ENCODE measurements around the gene RLN2.
"Not testable (repeated sequence)": the region's sequence is repeated elsewhere in the genome, so short reads cannot be mapped to it uniquely, and the experiment has no call there.

Gene RLN2

DNA sequence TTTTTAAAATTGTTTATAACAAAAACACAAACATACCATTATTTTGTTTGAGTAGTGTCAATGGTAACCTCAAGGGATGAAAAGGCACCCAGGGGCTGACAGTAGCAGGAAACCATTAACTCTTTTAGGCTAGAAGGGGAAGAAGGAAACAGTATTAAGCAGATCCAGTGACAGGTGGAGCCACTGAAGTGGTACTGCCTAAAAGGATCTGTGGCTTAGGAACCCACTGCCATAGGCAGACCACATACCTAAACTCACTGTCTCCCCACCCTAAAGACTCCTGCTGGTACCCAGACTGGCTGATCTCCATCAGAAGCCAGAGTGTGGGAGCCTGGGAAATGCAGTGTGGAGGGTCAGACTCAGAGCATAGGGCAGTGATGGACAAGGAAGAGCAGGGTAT, 21.7 kb upstream of the RLN2 start:
- no peak for DNase-seq (ENCODE audit: low read depth)
- TF ChIP-seq CTCF (IDR thresholded peaks at IDR 0.05; ENCODE audit: control insufficient read depth, extremely low read depth, insufficient read depth): no peak
- no peak overlapping the region for H3K4me3 ChIP-seq (ENCODE audit: low read depth, low read length)

DNA sequence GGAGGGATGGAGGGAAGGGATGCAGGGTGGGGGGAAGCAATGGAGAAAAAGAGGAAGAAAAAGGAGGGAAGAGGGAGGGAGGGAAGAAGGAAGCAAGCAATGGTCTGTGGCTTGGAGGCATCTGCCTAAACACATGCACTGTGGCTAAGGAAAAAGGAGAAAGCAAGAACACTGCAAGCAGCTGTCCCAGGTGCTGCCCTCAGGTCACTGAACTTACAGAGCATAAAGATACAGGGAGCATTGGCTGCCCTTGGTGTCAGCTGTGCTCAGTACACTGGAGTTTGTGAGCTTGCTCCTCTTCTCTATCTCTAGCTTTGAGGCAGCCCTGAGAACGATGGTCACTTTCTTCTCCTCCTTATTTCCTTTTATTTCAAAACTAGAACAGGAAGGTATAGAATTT, 17.1 kb upstream of the RLN2 start:
- not testable (repeated sequence) for H3K4me3 ChIP-seq (ENCODE audit: low read depth, low read length); DNase-seq (ENCODE audit: low read depth)

DNA sequence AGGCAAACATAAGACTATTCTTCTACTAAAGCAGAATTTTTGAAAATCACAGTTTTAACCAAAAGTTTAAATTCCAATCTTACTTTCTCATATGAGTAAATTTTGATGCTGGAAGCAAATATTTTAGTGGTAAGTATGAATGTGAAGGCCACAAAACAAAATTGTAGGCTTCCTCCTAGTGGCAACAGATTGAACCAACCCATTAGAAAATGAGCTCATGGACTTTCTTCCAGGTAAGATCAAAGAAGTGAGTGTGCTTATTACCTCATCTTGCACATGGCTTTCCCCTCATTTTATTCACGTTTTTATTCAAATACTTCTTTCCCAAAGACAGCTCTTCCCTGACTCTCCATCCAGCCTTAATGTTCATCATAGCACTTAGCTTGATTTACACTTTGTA, 16.5 kb upstream of the RLN2 start:
- DNase-seq (ENCODE audit: low read depth): no peak
- TF ChIP-seq CTCF (IDR thresholded peaks at IDR 0.05; ENCODE audit: control insufficient read depth, extremely low read depth, insufficient read depth): no peak
- H3K4me3 ChIP-seq (ENCODE audit: low read depth, low read length): no peak overlapping the region

DNA sequence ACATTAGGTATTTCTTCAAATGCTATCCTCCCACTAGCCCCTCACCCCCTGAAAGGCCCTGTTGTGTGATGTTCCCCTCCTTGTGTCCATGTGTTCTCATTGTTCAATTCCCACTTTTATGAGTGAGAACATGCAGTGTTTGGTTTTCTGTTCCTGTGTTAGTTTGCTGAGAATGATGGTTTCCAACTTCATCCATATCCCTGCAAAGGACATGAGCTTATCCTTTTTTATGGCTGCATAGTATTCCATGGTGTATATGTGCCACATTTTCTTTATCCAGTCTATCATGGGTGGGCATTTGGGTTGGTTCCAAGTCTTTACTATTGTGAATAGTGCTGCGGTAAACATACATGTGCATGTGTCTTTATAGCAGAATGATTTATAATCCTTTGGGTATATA, 11.9 kb upstream of the RLN2 start:
- DNase-seq (ENCODE audit: low read depth): not testable (repeated sequence)

GRCh38 chr9:5315187-5315923, 10.8 kb upstream of the RLN2 start:
- TF ChIP-seq CTCF (IDR thresholded peaks at IDR 0.05; ENCODE audit: control insufficient read depth, extremely low read depth, insufficient read depth): no peak
- no peak for DNase-seq (ENCODE audit: low read depth)
- no peak overlapping the region for H3K4me3 ChIP-seq (ENCODE audit: low read depth, low read length)

More for the DNA sequence above, 11.9 kb upstream of the RLN2 start:
- not testable (repeated sequence) for H3K4me3 ChIP-seq (ENCODE audit: low read depth, low read length)

GRCh38 chr9:5310851-5311250, 6.3 kb upstream of the RLN2 start:
- no peak overlapping the region for H3K4me3 ChIP-seq (ENCODE audit: low read depth, low read length)
- TF ChIP-seq CTCF (IDR thresholded peaks at IDR 0.05; ENCODE audit: control insufficient read depth, extremely low read depth, insufficient read depth): no peak
- DNase-seq (ENCODE audit: low read depth): no peak

DNA sequence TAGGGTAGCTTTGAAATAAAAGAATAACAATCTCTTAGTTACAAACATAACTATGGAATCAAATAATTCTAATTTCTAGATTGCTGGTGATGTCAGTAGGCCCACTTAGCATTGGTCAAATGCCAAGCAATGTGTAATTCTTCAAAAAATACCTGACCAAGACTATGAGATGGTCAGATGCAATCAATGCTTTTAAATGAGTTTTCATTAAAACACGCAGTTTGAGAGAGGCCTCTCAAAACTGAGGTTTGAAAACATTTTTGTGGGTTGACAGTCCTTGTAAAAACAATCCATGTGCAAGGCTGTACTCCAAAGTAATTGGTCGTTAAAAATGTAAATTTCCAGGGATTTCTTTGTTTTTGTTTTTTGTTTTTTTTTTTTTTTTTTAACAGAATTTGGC, 1.2 kb upstream of the RLN2 start:
- DNase-seq (ENCODE audit: low read depth): no peak
- H3K4me3 ChIP-seq (ENCODE audit: low read depth, low read length): no peak overlapping the region
- no peak for TF ChIP-seq CTCF (IDR thresholded peaks at IDR 0.05; ENCODE audit: control insufficient read depth, extremely low read depth, insufficient read depth)

DNA sequence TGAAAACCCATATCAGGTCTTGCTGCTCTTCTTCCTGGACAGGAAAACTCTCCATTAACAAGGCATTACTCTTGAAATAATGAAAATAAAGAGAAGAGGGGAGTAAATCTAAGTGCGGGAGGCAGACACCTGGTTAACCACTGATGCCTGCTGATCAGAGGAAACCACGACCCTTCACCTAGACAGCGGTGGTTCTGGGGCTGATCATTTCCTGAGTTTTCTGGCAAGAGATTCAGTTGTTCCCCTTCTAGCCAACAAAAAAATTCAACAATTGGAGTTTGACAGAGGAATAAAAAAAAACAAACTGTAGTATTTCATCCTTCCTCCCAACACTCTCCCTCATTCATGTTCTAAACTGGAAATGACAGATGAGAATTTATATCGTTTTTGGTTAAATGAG, 3.0 kb downstream of the RLN2 start:
- DNase-seq (ENCODE audit: low read depth): no peak

More for the DNA sequence above, 3.0 kb downstream of the RLN2 start:
- no peak overlapping the region for H3K4me3 ChIP-seq (ENCODE audit: low read depth, low read length)
- TF ChIP-seq CTCF (IDR thresholded peaks at IDR 0.05; ENCODE audit: control insufficient read depth, extremely low read depth, insufficient read depth): no peak
